Prostate gland (tissue), 2 donors: Measurements from ENCODE around the gene NSG2. TPM values are rescaled to one million over a fixed set of nuclear protein-coding genes. Genes with fewer than 3 reads are reported as not detected.

Source experiments
- DNase-seq: peaks from one replicate; pipeline ENCODE4 v3.0.0-alpha.2; 2019; ENCODE audit warnings: low spot score
- H3K27ac ChIP-seq, 2 donors: fragments of 200-600 bp; sonication (generic); 2 replicates each; pipeline ENCODE4 v1.5.1; 2017 to 2019
- H3K27me3 ChIP-seq: fragments of 200-600 bp; sonication (generic); replicated peaks from 2 replicates; pipeline ENCODE4 v1.5.1; 2019; ENCODE audit not compliant: insufficient read depth
- H3K36me3 ChIP-seq, 2 donors: fragments of 200-600 bp; sonication (generic); 1 replicate in 1 of 2; 2 replicates in 1 of 2; pipeline versions ENCODE4 v1.5.1 to v1.8.1; 2017 to 2019
- H3K4me1 ChIP-seq: fragments of 200-600 bp; sonication (generic); replicated peaks from 2 replicates; pipeline ENCODE4 v1.5.1; 2019
- H3K4me3 ChIP-seq, 2 donors: fragments of 200-600 bp; sonication (generic); 2 replicates each; pipeline ENCODE4 v1.5.1; 2017 to 2019
- H3K9me3 ChIP-seq: fragments of 200-600 bp; sonication (generic); 2 replicates; pipeline ENCODE4 v1.5.1; 2017
- CTCF ChIP-seq, 4 experiments: fragments of 200-600 bp in 2 of 4; fragments of 450-650 bp in 2 of 4; sonication (generic) in 2 of 4; IDR thresholded peaks; 1 replicate in 3 of 4; 2 replicates in 1 of 4; pipeline ENCODE4 v1.5.1; 2016 to 2019; ENCODE audit warnings: antibody characterized with exemption in 4 of 4, mild to moderate bottlenecking in 2 of 4, moderate library complexity in 2 of 4
- POLR2A ChIP-seq: fragments of 450-650 bp; IDR thresholded peaks from one replicate; pipeline ENCODE4 v1.6.1; 2016; ENCODE audit warnings: antibody characterized with exemption, mild to moderate bottlenecking
- POLR2AphosphoS5 ChIP-seq: sonication (generic); formaldehyde crosslinking; IDR thresholded peaks from one replicate; pipeline ENCODE4 v1.6.1; 2017; ENCODE audit warnings: antibody characterized with exemption
- WGBS: methylation state at CpG from one replicate; pipeline ENCODE4 v1.1.5; 2018; 5-methylcytosine and 5-hydroxymethylcytosine counted together
- intact Hi-C: fragments of 100-400 bp; cut with DNase I; formaldehyde crosslinking; loops from one replicate; pipeline ENCODE4 v1.14.2; 2022
- total RNA-seq, 2 donors: library from RNA; depleted of rRNA; stranded (reverse); fragments of >200 nt; gene quantifications; one replicate each; pipeline ENCODE4 v1.1.0, GENCODE V29; 2016

NSG2 gene
- total RNA-seq, 2 donors from 2014 or later, result 0.74 TPM; not detected in 1

GRCh38 chr5:174078416-174078815, 32.9 kb downstream of the NSG2 start:
- H3K27me3 ChIP-seq, result no peaks in the 10 kb centered on the region
- H3K27ac ChIP-seq, result no peak overlapping the region
- H3K4me3 ChIP-seq, result no peak overlapping the region
- intact Hi-C loops, result no loop called here
- no peaks in the 10 kb centered on the region for H3K9me3 ChIP-seq
- no peak for DNase-seq
- no peaks in the 10 kb centered on the region for H3K4me1 ChIP-seq
- H3K36me3 ChIP-seq, result no peaks in the 10 kb centered on the region
- WGBS, result 64% methylated on average over 3 of the region's 3 CpGs
- TF ChIP-seq CTCF (IDR thresholded peaks at IDR 0.05) (no peak), POLR2A (no peak), POLR2AphosphoS5 (no peak)

- no peaks in the 10 kb centered on the region for H3K36me3 ChIP-seq
- DNase-seq, result no peak
- TF ChIP-seq POLR2A, result no peak
- no peak for TF ChIP-seq CTCF (IDR thresholded peaks at IDR 0.05)
- TF ChIP-seq POLR2AphosphoS5, result no peak
- H3K9me3 ChIP-seq, result no peaks in the 10 kb centered on the region
- intact Hi-C loops, result no loop called here
- no peak overlapping the region for H3K4me3 ChIP-seq
- no peaks in the 10 kb centered on the region for H3K27me3 ChIP-seq
- H3K4me1 ChIP-seq, result no peaks in the 10 kb centered on the region
- WGBS, result 93% methylated on average over 2 of the region's 2 CpGs
- H3K27ac ChIP-seq, result no peak overlapping the region
Observed at GRCh38 chr5:174082286-174082685, 36.8 kb downstream of the NSG2 start.

GRCh38 chr5:174083056-174083827, 37.7 kb downstream of the NSG2 start:
- H3K27me3 ChIP-seq, result no peaks in the 10 kb centered on the region
- H3K27ac ChIP-seq, result no peak overlapping the region

GRCh38 chr5:174084691-174085154, 39.2 kb downstream of the NSG2 start:
- H3K9me3 ChIP-seq, result no peaks in the 10 kb centered on the region
- H3K36me3 ChIP-seq, result no peaks in the 10 kb centered on the region
- TF ChIP-seq CTCF (IDR thresholded peaks at IDR 0.05), result no peak
- no peak for TF ChIP-seq POLR2A
- no peak for TF ChIP-seq POLR2AphosphoS5
- WGBS, result 59% methylated on average over 8 of the region's 8 CpGs
- no peaks in the 10 kb centered on the region for H3K4me1 ChIP-seq
- H3K4me3 ChIP-seq, result no peak overlapping the region
- H3K27me3 ChIP-seq, result no peaks in the 10 kb centered on the region
- DNase-seq, result no peak
- H3K27ac ChIP-seq, result no peak overlapping the region
- intact Hi-C loops, result no loop called here

More at GRCh38 chr5:174083056-174083827, 37.7 kb downstream of the NSG2 start:
- H3K4me3 ChIP-seq, result no peak overlapping the region
- intact Hi-C loops, result no loop called here
- TF ChIP-seq POLR2AphosphoS5 (no peak), CTCF (IDR thresholded peaks at IDR 0.05) (no peak), POLR2A (no peak)
- H3K36me3 ChIP-seq, result no peaks in the 10 kb centered on the region
- no peaks in the 10 kb centered on the region for H3K9me3 ChIP-seq
- no peak for DNase-seq
- 75% methylated on average over 12 of the region's 12 CpGs for WGBS
- H3K4me1 ChIP-seq, result no peaks in the 10 kb centered on the region

- TF ChIP-seq POLR2AphosphoS5 (no peak), CTCF (IDR thresholded peaks at IDR 0.05) (no peak), POLR2A (no peak)
- intact Hi-C loops, result no loop called here
- 87% methylated on average over 5 of the region's 5 CpGs for WGBS
- no peaks in the 10 kb centered on the region for H3K27me3 ChIP-seq
- no peak overlapping the region for H3K27ac ChIP-seq
- no peak overlapping the region for H3K4me3 ChIP-seq
- no peak for DNase-seq
- H3K36me3 ChIP-seq, result no peaks in the 10 kb centered on the region
- no peaks in the 10 kb centered on the region for H3K4me1 ChIP-seq
- no peaks in the 10 kb centered on the region for H3K9me3 ChIP-seq
Observed at GRCh38 chr5:174086751-174087150, 41.2 kb downstream of the NSG2 start.
